DMS153 treated with DMSO at 0.1 percent for 48 hours (cell line): ENCODE measurements around the gene PDLIM7.
A peak's percentile ranks its signal among the peaks of the same experiment; 100 is the strongest.

Experiments used
- DNase-seq: peaks from one replicate; lab custom pipeline; 2025; ENCODE audit not compliant: unreplicated experiment; lab: John Stamatoyannopoulos, UW

PDLIM7 gene

GRCh38 chr5:177524941-177525655 lies 27.7 kb upstream of the PDLIM7 start:
- DNase-seq = no peak

GRCh38 chr5:177524539-177524900 lies 27.1 kb upstream of the PDLIM7 start:
- DNase-seq = no peak

- no peak for DNase-seq
Measured at GRCh38 chr5:177523711-177524538, 26.5 kb upstream of the PDLIM7 start.

GRCh38 chr5:177520916-177521513 lies 23.6 kb upstream of the PDLIM7 start:
- DNase-seq = no peak

- DNase-seq = no peak
Measured at GRCh38 chr5:177520271-177520670, 22.9 kb upstream of the PDLIM7 start.

GRCh38 chr5:177519463-177520235 lies 22.2 kb upstream of the PDLIM7 start:
- no peak for DNase-seq

- DNase-seq = peak; percentile 44
Measured at GRCh38 chr5:177516601-177517568, 19.5 kb upstream of the PDLIM7 start, which contains the start of gene DDX41. TSS of gene DDX41 (minus strand) at chr5:177516961. CDS start at chr5:177516945, 16 bp downstream.

- DNase-seq = no peak
Measured at GRCh38 chr5:177515580-177515979, 18.2 kb upstream of the PDLIM7 start.

GRCh38 chr5:177514541-177514940 lies 17.1 kb upstream of the PDLIM7 start:
- DNase-seq = no peak

GRCh38 chr5:177513500-177513899 lies 16.1 kb upstream of the PDLIM7 start:
- no peak for DNase-seq

- no peak for DNase-seq
Measured at GRCh38 chr5:177512736-177513380, 15.5 kb upstream of the PDLIM7 start.

- DNase-seq = no peak
Measured at GRCh38 chr5:177511796-177512675, 14.6 kb upstream of the PDLIM7 start.

GRCh38 chr5:177511181-177511580 lies 13.8 kb upstream of the PDLIM7 start:
- DNase-seq = no peak

GRCh38 chr5:177510567-177511053 lies 13.2 kb upstream of the PDLIM7 start:
- DNase-seq = no peak

GRCh38 chr5:177509991-177510566 lies 12.7 kb upstream of the PDLIM7 start:
- DNase-seq = no peak

GRCh38 chr5:177509381-177509951 lies 12.1 kb upstream of the PDLIM7 start, which contains the start of gene DOK3:
TSS of gene DOK3 (minus strand) at chr5:177509826. CDS start at chr5:177509540, 286 bp downstream.
- no peak for DNase-seq

GRCh38 chr5:177508837-177509236 lies 11.4 kb upstream of the PDLIM7 start:
- no peak for DNase-seq

GRCh38 chr5:177508221-177508611 lies 10.8 kb upstream of the PDLIM7 start:
- no peak for DNase-seq
